Nucleus accumbens (tissue), 56 donors: ENCODE measurements around the gene HOPX.
"Not testable (repeated sequence)": the region's sequence is repeated elsewhere in the genome, so short reads cannot be mapped to it uniquely, and the experiment has no call there.

Experiments
- DNase-seq, 56 donors: peaks; one replicate each; lab custom pipeline; 2025; lab: John Stamatoyannopoulos, UW

Gene HOPX

DNA sequence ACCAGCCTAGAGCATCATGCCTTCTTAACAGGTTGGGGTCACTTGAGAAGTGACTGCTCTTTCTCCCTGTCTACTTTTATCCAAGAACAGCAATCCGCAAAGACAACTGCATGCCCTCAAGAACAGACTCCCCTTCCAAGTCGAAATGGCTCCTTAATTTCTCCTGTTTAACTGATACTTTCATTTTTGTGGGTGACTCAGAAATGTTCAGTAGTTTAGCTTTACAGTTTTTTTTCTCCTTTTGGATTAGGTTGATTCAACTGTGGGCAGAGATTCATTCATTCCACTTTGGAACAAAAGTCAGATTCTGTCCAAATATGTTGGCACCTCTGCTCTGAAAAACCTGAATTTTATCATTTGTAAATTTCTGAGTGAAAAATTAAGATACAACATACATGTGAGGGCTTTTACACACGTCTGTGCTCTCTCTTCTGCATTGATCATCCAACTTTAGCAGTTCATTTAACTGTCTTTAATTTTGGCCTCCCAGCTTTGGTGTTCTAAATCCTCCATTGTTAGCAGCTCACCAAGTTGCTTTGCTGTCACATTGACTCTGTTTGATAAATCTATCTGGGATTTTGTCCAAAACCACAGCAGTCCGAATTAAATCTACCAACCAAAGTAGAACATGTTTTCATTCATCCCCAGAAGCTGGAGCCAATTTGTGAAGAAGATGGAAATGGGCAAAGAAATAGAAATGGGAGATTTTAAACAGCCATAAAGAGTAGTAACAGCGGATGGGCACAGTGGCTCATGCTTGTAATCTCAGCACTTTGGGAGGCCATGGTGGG lies 50.0 kb downstream of the HOPX start:
- DNase-seq = no peak

DNA sequence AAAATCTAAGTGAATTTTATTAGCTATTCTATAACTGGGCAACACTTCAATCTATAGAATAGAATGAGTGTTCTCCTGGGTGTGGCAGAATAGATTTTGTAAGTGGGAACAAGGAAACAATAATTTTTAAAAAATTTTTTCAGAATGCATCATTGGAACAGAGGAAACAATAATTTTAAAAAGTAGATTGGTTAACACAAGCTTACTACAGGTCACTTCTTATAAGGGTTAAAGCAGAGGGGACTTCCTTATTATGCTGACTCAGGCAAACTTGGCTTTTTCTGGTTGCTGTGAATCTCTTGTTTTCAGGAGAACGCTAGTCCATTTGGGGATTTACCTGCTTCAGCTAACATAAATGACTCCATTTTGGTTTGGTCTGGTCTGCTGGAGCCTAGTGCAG lies 52.5 kb downstream of the HOPX start:
- DNase-seq = no peak

- DNase-seq = no peak
Measured at GRCh38 chr4:56627985-56628384, 53.1 kb downstream of the HOPX start.

DNA sequence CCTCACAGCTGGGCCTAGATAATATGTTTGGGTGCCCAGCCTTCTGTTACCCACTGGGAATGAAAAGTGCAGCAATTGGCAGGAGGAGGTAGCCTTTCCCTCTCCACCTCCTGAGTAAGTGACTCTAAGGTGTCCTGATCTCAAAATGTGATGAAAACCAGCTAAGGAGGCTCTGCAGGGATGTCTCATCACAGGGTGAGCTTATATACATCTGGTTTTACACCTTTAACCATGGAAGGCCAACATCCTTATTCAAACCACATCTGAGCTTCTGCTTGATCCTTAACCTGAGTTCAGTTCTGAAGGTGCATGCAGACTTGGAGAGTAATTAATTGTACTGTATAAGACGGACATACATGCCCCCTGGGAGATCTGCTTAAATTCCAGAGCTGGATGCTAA lies 53.7 kb downstream of the HOPX start:
- no peak for DNase-seq

DNA sequence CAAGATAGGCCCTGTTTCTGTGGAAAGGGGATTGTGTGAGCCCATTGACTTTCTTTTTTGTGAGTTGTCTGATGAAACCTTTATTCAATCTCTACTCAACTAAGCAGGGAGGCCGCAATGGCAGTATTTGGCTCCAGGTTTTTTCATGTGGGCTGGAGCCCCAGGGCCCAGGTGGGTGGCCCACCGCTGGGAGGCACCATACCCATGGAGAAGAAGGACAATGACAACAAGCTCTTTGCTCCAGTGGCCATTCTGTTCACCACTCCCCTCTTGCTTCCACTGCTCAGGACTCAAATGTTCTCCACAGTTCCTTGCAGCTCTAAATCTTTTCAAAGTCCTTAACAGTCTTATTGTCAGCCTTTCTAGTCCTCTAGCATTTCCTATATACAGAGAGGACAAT lies 54.1 kb downstream of the HOPX start:
- DNase-seq = no peak

DNA sequence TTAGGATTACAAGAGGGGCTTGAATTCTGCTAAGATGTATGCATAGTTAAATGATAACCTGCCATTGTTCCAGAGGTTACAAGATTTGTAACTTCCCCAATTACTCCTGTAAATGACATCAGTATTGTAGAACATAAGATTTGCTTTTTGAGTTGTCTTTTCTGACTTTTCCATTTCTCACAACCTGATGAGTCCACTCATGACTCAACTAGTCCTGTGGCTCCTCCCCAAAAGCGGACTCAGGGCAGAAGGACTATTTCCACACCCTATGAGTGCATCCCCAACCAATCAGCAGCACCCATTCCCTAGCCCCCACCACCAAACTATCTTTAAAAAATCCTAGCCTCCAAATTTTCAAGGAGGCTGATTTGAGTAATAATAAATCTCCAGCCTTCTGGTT lies 54.7 kb downstream of the HOPX start:
- DNase-seq = no peak

DNA sequence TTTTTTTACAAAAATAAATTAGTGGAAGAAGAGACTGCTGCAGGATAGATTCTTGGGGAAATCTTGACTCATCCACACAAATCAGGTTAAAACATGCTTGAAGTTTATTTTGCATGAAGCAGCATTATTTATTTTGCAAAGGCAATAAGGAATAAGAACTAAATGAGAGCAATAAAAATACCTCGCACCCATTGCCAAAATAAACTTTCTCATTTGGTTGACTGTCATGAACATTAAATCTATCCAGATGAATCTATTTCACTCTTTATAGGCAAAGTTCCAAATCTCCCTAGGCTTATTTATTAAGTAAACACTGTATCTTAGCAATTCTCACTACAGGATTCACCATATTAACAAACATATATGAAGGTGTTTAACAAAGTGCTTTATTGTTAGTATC lies 58.9 kb downstream of the HOPX start:
- no peak for DNase-seq

DNA sequence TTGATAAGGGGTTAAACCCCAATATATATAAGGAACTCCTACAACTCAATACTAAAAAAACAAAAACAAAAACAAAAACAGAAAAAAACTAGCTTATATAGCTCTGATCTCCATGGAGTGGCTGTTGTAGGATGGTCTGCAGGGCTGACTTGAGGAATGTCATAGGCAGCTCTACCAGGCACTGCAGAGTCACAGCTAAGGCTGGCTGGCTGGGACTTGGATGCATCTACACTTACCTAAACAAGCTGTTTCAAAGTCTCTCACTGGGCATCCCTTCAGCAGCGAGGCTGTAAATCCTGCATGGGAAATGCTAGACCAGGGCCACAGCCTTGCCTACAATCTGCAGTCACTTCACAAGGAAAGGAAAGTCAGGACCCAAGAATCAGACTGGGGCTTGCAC lies 61.3 kb downstream of the HOPX start:
- DNase-seq = no peak

- DNase-seq = no peak
Measured at GRCh38 chr4:56619160-56619559, 61.9 kb downstream of the HOPX start.

GRCh38 chr4:56618734-56619133 lies 62.4 kb downstream of the HOPX start:
- no peak for DNase-seq

- DNase-seq = no peak
Measured at GRCh38 chr4:56613101-56613862, 67.8 kb downstream of the HOPX start.

- DNase-seq = no peak
Measured at GRCh38 chr4:56612282-56612681, 68.8 kb downstream of the HOPX start.

DNA sequence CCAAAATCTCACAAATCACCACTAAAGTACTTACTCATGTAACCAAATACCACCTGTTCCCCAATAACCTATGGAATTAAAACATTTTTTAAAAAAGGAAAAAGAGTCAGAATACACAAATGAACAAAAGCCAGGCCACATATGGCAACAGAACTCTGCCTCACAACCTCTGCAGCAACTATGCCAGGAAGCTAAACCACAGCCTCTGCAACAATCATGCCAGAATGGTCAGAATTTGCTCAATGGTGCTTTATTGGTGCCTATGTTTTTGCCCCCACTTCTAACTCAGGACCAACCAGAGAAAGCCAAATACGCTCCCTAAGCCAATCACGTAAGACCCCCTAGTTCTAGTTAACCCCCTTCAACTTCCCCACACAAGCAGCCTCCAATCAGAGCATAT lies 69.6 kb downstream of the HOPX start:
- no peak for DNase-seq

DNA sequence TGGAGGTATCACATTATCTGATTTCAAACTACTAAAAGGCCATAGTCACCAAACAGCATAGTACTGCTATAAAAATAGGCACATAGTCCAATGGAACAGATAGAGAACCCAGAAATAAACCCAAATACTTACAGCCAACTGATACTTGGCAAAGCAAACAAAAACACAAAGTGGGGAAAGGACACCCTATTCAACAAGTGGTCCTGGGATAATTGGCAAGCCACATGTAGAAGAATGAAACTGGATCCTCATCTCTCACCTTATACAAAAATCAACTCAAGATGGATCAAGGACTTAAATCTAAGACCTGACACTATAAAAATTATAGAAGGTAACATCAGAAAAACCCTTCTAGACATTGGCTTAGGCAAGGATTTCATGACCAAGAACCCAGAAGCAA lies 70.9 kb downstream of the HOPX start:
- not testable (repeated sequence) for DNase-seq

GRCh38 chr4:56607926-56608325 lies 73.2 kb downstream of the HOPX start:
- DNase-seq = no peak

GRCh38 chr4:56606385-56606784 lies 74.7 kb downstream of the HOPX start:
- DNase-seq = no peak

DNA sequence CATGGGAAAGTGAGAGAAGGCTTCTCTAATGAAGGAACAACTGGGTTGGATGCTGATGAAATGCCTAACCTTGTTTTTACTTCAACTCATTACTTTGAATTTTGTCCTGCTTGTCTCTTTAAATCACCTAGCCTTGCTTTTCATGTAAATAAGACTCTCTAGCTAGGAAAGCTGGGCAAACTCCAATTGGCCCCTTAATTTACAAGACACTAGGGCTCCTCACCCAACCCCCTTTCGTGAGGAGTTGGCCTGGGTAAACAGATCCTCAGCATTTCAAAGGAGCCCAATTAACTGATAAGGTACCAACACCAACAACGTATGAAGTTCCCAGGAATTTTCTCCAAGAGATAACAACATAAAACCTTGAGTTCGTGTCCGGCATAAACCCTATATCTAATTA lies 75.6 kb downstream of the HOPX start:
- not testable (repeated sequence) for DNase-seq

DNA sequence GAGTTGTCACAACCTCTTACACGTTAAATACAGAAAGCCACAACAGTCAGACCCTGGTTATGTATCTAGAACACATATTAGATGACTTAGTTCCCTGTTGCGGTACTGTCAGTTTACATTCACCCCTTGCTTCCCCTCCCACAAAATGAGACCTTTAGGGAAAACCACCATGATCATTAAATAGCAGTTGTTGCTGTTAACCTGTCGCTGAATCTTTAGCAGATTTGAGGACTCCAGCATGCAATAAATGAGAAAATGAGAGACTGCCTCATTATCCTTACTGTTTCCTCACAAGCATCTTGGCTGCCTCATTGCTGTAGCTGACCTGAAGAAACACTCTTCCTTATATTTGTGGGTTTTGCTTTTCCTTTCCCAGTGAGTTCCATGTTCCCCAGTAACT lies 77.8 kb downstream of the HOPX start:
- DNase-seq = no peak
